ENCODE measurements around the gene FOXC1.
A peak's percentile ranks its signal among the peaks of the same experiment; 100 is the strongest.

The FOXC1 gene

DNA sequence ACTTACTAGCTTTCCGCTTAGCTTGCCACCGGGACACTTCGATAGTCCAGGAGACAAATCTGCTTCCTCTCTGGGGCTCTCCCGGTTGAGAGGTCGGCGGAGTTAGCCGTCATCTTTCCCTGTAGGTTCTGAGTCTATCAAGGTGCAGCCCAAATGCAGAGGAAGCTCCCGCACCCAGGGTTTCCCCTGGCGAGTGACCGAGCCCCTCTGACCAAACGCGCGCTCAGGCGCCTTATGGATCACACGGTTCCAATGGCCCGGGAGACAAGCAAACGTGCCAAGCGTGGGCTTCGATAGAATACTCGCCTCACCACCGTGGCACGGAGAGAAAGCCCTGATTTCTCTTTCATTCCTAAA is 15.8 kb upstream of the FOXC1 start:
- TF ChIP-seq, protein P1, sequence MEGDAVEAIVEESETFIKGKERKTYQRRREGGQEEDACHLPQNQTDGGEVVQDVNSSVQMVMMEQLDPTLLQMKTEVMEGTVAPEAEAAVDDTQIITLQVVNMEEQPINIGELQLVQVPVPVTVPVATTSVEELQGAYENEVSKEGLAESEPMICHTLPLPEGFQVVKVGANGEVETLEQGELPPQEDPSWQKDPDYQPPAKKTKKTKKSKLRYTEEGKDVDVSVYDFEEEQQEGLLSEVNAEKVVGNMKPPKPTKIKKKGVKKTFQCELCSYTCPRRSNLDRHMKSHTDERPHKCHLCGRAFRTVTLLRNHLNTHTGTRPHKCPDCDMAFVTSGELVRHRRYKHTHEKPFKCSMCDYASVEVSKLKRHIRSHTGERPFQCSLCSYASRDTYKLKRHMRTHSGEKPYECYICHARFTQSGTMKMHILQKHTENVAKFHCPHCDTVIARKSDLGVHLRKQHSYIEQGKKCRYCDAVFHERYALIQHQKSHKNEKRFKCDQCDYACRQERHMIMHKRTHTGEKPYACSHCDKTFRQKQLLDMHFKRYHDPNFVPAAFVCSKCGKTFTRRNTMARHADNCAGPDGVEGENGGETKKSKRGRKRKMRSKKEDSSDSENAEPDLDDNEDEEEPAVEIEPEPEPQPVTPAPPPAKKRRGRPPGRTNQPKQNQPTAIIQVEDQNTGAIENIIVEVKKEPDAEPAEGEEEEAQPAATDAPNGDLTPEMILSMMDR (IDR thresholded peaks at IDR 0.05; ENCODE audit: insufficient read depth, low read length, poor library complexity, severe bottlenecking), result no peak
- 0 out of 2 replicates have a peak, but pooled peaks cover 1% of the 10 kb centered on the region for H3K27me3 ChIP-seq (replicated peaks; ENCODE audit: control insufficient read depth, insufficient read depth, low read length)
- DNase-seq (ENCODE audit: extremely low read depth, insufficient read length), result no peak
- no peaks in the 10 kb centered on the region for H3K36me3 ChIP-seq (ENCODE audit: control insufficient read depth, insufficient read depth, low read length)
- H3K4me3 ChIP-seq (replicated peaks; ENCODE audit: low read depth, low read length), result no peak overlapping the region

DNA sequence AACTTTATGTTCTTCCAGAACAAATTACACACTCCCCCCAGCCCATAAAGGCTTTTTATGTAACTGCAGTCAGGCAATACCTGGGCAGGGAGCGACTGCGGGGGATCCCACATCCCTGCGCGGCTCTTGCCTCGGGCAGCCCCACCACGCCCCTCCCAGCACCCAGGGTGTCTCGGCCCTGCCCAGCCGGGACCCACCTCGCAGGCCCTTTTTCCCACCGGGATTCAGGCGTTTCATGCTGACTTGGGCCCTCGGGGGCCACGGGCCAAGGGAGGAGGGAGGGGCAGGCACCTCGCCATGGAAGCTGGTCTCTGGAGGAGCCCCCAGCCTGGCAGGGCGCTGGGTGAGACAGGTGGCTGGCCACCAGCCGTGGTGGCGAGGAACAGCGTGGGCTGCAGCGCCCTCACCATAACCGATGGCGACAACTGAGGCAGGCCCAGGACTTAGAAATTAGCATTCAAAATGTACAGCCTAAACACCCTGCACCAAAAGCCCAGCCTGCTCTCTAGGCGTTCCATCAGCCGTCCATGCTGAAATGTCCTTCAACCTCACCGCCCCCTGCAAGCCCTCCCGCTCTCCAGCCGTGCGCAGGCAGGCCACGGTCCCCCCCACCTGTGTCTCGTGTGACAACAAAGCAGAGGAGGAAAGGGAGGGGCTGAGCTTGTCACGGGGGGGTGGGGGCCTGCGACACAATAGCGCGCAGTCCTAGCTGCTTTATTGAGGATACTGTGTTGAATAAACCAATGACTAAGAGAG is 15.1 kb upstream of the FOXC1 start:
- Histone ChIP-seq H3K36me3 (ENCODE audit: control insufficient read depth, insufficient read depth, low read length) (no peaks in the 10 kb centered on the region), H3K4me3 (replicated peaks; ENCODE audit: low read depth, low read length) (no peak overlapping the region), H3K27me3 (replicated peaks; ENCODE audit: control insufficient read depth, insufficient read depth, low read length) (0 out of 2 replicates have a peak, but pooled peaks cover 1% of the 10 kb centered on the region)
- no peak for DNase-seq (ENCODE audit: extremely low read depth, insufficient read length)
- TF ChIP-seq, protein P1 (IDR thresholded peaks at IDR 0.05; ENCODE audit: insufficient read depth, low read length, poor library complexity, severe bottlenecking), result no peak

DNA sequence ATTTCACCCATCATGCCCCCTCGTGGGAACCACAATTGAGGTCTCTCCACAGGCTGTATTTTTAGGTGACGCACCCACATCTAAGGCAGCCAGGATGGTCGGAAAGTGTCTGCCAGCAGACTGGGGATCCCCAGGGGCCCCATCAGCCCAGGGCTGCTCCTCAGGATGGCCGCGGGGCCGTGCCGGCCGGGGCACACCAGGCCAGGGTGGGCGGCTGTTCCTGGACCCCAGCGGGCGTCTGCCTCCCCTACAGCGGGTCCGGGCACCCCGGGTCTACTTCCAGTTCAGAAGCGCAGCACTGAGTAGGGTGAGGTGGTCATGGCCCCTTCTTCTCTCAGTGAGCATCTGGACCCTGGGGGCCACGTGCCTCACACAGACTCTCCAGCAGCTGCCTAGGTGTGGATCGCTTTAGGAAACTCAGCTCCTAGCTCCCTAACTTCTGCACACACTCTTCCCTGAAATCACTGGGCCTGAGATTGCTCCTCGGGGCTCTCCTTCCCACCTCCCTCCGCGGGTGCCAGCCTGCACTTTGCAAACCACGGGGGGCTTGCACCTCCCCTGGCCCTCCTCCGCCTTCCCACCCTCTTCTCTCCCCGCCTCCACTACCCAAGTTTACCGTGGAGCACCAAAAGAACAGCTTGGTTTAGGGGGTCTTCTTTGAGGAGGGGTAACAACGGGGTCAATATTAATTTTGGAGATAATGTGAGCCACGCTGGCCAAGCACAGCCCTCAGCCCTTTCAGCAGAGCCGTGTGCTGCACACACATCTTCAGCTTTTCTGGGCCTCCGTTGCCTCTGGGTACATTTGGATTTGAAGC is 14.2 kb upstream of the FOXC1 start:
- H3K27me3 ChIP-seq (replicated peaks; ENCODE audit: control insufficient read depth, insufficient read depth, low read length), result 0 out of 2 replicates have a peak, but pooled peaks cover 1% of the 10 kb centered on the region
- no peak overlapping the region for H3K4me3 ChIP-seq (replicated peaks; ENCODE audit: low read depth, low read length)
- DNase-seq (ENCODE audit: extremely low read depth, insufficient read length), result no peak
- no peaks in the 10 kb centered on the region for H3K36me3 ChIP-seq (ENCODE audit: control insufficient read depth, insufficient read depth, low read length)
- TF ChIP-seq, protein P1 (IDR thresholded peaks at IDR 0.05; ENCODE audit: insufficient read depth, low read length, poor library complexity, severe bottlenecking), result no peak

DNA sequence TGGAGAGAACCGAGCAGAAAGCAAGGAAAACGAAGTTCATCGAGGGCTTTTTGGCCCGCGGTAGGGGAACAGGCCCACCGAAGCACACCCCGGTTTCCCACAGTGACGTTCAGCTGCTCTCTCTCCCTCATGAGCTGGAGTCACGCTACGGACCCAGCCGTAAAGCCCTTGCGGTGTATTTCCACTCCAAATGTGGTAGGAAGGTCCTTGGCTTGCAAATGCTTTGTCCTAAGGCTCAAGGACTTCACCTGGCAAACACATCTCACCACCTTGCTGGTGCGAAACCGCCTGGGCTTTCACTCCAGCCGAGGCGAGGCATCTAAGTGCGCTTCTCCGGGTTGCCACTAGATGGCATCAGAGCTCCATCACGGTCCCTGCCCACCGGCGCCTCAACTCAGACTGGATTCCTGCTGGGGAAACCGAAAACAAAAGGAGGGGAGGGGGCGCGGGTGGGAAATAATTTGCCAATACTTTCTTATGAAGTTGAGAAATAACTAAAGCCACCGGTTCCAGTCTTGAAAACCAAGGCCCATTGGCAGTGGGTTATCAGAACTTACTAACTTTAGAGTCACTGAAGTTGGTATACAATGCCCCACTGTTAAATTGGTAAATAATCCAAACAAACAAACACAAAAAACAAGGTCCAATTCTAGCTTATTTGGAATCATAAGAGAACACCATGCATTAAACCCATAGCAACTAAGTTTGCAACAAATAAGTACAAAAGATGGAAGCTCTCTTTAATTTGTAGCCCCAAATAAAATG is 13.4 kb upstream of the FOXC1 start:
- Histone ChIP-seq H3K4me3 (replicated peaks; ENCODE audit: low read depth, low read length) (no peak overlapping the region), H3K27me3 (replicated peaks; ENCODE audit: control insufficient read depth, insufficient read depth, low read length) (0 out of 2 replicates have a peak, but pooled peaks cover 1% of the 10 kb centered on the region), H3K36me3 (ENCODE audit: control insufficient read depth, insufficient read depth, low read length) (no peaks in the 10 kb centered on the region)
- TF ChIP-seq, protein P1 (IDR thresholded peaks at IDR 0.05; ENCODE audit: insufficient read depth, low read length, poor library complexity, severe bottlenecking), result peak; percentile 95
- DNase-seq (ENCODE audit: extremely low read depth, insufficient read length), result no peak

DNA sequence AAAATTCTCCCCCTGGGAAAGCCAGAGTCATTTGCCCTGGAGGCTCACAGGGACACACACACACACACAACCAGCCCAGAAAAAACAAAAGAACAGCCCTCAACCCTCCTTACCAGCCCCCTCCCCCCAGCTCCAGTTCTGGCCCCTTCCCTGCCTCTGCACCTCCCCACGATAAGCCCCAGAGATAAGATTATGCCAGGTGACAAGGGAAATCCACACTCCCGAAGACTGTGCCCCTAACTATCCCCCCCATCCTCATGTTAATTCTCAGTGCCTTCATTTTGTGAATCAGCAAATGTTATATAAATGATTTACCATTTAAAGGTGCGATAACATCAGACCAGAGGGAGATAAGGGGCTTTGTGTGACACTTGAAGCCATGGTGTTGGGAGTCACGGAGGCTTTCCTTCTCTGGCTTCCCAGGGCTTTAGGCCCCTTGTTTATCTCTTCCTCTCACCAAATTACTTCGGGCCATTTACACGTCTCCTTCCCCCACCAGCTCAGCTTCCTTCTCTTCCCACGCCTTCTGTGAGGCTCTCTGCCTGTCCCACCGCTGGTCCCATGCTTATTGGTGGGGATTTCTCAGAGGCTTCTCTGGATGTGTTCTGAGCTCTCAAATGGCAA is 12.5 kb upstream of the FOXC1 start:
- Histone ChIP-seq H3K36me3 (ENCODE audit: control insufficient read depth, insufficient read depth, low read length) (no peaks in the 10 kb centered on the region), H3K4me3 (replicated peaks; ENCODE audit: low read depth, low read length) (no peak overlapping the region), H3K27me3 (replicated peaks; ENCODE audit: control insufficient read depth, insufficient read depth, low read length) (no peaks in the 10 kb centered on the region)
- no peak for DNase-seq (ENCODE audit: extremely low read depth, insufficient read length)
- TF ChIP-seq, protein P1 (IDR thresholded peaks at IDR 0.05; ENCODE audit: insufficient read depth, low read length, poor library complexity, severe bottlenecking), result no peak
